Uterus (tissue), 2 donors: ENCODE data around the gene ITGA2.

ENCODE experiments used
- POLR2A ChIP-seq, 2 donors: fragments of 450-650 bp; IDR thresholded peaks; one replicate each; pipeline ENCODE4 v1.6.1; 2016; ENCODE audit warnings: antibody characterized with exemption in 2 of 2, mild to moderate bottlenecking in 1 of 2, moderate library complexity in 1 of 2
- TF ChIP-seq, protein P1 (sequence below), 4 experiments: fragments of 200-600 bp in 2 of 4; fragments of 450-650 bp in 2 of 4; sonication (generic) in 2 of 4; IDR thresholded peaks; one replicate each; pipeline ENCODE4 v1.5.1; 2016 to 2019; ENCODE audit warnings: antibody characterized with exemption in 4 of 4, mild to moderate bottlenecking in 2 of 4, moderate library complexity in 1 of 4

DNA sequence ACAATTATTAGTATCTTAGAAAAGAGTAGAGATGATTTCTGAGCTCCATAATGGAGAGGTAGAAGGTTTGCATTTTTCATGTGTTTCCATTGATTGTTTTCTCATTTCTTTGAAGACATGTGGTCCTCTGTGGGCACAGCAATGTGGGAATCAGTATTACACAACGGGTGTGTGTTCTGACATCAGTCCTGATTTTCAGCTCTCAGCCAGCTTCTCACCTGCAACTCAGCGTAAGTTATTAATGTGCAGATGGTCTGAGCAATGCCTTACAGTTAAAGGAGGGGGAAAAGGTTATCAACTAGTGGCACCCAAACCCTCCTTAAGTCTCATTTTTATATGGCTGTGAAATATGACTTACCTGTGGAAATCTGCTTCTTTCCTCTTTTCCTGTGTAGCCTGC is 59.1 kb downstream of the ITGA2 start:
- TF ChIP-seq POLR2A (IDR thresholded peaks at IDR 0.05), result no peak
- TF ChIP-seq, protein P1, sequence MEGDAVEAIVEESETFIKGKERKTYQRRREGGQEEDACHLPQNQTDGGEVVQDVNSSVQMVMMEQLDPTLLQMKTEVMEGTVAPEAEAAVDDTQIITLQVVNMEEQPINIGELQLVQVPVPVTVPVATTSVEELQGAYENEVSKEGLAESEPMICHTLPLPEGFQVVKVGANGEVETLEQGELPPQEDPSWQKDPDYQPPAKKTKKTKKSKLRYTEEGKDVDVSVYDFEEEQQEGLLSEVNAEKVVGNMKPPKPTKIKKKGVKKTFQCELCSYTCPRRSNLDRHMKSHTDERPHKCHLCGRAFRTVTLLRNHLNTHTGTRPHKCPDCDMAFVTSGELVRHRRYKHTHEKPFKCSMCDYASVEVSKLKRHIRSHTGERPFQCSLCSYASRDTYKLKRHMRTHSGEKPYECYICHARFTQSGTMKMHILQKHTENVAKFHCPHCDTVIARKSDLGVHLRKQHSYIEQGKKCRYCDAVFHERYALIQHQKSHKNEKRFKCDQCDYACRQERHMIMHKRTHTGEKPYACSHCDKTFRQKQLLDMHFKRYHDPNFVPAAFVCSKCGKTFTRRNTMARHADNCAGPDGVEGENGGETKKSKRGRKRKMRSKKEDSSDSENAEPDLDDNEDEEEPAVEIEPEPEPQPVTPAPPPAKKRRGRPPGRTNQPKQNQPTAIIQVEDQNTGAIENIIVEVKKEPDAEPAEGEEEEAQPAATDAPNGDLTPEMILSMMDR (IDR thresholded peaks at IDR 0.05), result no peak
